ENCODE results near the gene BCL2L11.

DNA sequence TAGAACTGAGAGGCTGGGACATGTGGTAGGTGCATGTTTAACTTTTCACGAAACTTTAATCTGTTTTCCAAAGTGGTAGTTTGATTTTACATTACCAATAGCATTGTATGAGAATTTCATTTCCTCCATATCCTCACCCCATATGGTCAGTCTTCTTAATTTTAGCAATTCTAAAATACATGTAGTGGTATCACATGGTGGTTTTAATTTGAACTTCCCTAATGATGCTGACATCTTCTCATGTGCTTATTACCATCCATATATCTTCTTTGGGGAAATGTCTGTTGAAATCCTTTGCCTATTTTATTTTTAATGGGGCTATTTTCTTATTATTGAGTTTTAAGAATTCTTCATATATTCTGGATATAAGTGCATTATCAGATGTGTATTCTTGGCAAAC, 89.3 kb downstream of the BCL2L11 start:
- TF ChIP-seq, protein P1, sequence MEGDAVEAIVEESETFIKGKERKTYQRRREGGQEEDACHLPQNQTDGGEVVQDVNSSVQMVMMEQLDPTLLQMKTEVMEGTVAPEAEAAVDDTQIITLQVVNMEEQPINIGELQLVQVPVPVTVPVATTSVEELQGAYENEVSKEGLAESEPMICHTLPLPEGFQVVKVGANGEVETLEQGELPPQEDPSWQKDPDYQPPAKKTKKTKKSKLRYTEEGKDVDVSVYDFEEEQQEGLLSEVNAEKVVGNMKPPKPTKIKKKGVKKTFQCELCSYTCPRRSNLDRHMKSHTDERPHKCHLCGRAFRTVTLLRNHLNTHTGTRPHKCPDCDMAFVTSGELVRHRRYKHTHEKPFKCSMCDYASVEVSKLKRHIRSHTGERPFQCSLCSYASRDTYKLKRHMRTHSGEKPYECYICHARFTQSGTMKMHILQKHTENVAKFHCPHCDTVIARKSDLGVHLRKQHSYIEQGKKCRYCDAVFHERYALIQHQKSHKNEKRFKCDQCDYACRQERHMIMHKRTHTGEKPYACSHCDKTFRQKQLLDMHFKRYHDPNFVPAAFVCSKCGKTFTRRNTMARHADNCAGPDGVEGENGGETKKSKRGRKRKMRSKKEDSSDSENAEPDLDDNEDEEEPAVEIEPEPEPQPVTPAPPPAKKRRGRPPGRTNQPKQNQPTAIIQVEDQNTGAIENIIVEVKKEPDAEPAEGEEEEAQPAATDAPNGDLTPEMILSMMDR (conservative IDR thresholded peaks at IDR 0.05; ENCODE audit: low read depth in 2 of 2): no peak
- TF ChIP-seq CREB1 (CRISPR knock-in tag; IDR thresholded peaks at IDR 0.05; ENCODE audit: low read depth) (no peak), EZH2 (IDR thresholded peaks at IDR 0.05; ENCODE audit: low read depth, unreplicated experiment) (no peak), STAT1 (IDR thresholded peaks at IDR 0.05; ENCODE audit: unreplicated experiment) (no peak), REST (IDR thresholded peaks at IDR 0.05; ENCODE audit: unreplicated experiment) (no peak), POLR2AphosphoS5 (IDR thresholded peaks at IDR 0.05; ENCODE audit: low read depth) (no peak), EZH2phosphoT487 (IDR thresholded peaks at IDR 0.05; ENCODE audit: unreplicated experiment) (no peak), JUNB (IDR thresholded peaks at IDR 0.05; ENCODE audit: unreplicated experiment) (no peak), ZNF114 (CRISPR knock-in tag; IDR thresholded peaks at IDR 0.05) (no peak), ZNF331 (CRISPR knock-in tag; IDR thresholded peaks at IDR 0.05; ENCODE audit: low read depth) (no peak), ETS1 (IDR thresholded peaks at IDR 0.05) (no peak)
